HCT116 (cell line): Measurements from ENCODE around the gene FAM20C. TPM values are rescaled to one million over a fixed set of nuclear protein-coding genes. Genes with fewer than 3 reads are reported as not detected.

Experiments used
- ATAC-seq: fragments of 200-7000 bp; cut with Tn5 transposase; 2 replicates; pipeline ENCODE4 v1.9.1; 2020; ENCODE audit warnings: mild to moderate bottlenecking, moderate library complexity
- BruUV-seq: library from RNA; stranded (reverse); fragments of 400-500 nt; replicated peaks from 2 replicates; lab custom pipeline; 2021; lab: Mats Ljungman, UMichigan
- CTCF ChIA-PET: fragments of 300-600 bp; sonication (Branson Sonifier 250); formaldehyde crosslinking; loops from one replicate; lab custom pipeline; 2021; ENCODE audit warnings: antibody characterized with exemption; lab: Charles Lee
- POLR2A ChIA-PET: fragments of 300-600, 350-600 bp; sonication (Branson Sonifier 250); formaldehyde crosslinking; loops from one replicate; lab custom pipeline; 2021; ENCODE audit warnings: antibody characterized with exemption; lab: Charles Lee
- RAD21 ChIA-PET, 2 experiments: fragments of 300-600 bp; sonication (Branson Sonifier 250); formaldehyde crosslinking; loops; one replicate each; lab custom pipeline; 2023; ENCODE audit warnings: low total read pairs in 2 of 2; ENCODE audit not compliant: uncharacterized antibody in 2 of 2, unreplicated experiment in 2 of 2, low non-redundant PET in 1 of 2; lab: Charles Lee
- DNase-seq: peaks from one replicate; pipeline ENCODE4 v3.0.0-alpha.2; 2010; ENCODE audit warnings: low read depth, low spot score
- H2AFZ ChIP-seq: fragments of 200-600 bp; shearing (Covaris generic), sonication (generic); 2 replicates; pipeline ENCODE4 v1.6.1; 2017; ENCODE audit warnings: low read depth, mixed run types, mixed read lengths, antibody characterized with exemption, low read length; ENCODE audit not compliant: poor library complexity, severe bottlenecking
- H3K27ac ChIP-seq: 2 replicates; pipeline ENCODE4 v1.5.1; 2012; ENCODE audit warnings: low read depth, low read length
- H3K27me3 ChIP-seq: fragments of 200-600 bp; sonication (generic); 2 replicates; pipeline ENCODE4 v1.6.1; 2016; ENCODE audit warnings: mixed run types, low read length, mixed read lengths; ENCODE audit not compliant: insufficient read depth
- H3K36me3 ChIP-seq, 2 experiments: fragments of 200-500 bp in 1 of 2; fragments of 200-600 bp in 1 of 2; sonication (Bioruptor generic) in 1 of 2; sonication (generic) in 1 of 2; 2 replicates each; pipeline versions ENCODE4 v1.5.1 to v1.6.1; 2014 to 2016; ENCODE audit warnings: low read length in 2 of 2, inconsistent platforms in 1 of 2, mixed read lengths in 1 of 2, mixed run types in 1 of 2; ENCODE audit not compliant: insufficient read depth in 2 of 2, control insufficient read depth in 1 of 2
- H3K4me1 ChIP-seq, 2 experiments: fragments of 200-600 bp in 1 of 2; sonication (generic) in 1 of 2; 2 replicates each; pipeline versions ENCODE4 v1.5.1 to v1.6.1; 2012 to 2017; ENCODE audit warnings: low read length in 2 of 2, inconsistent platforms in 1 of 2, mild to moderate bottlenecking in 1 of 2, mixed read lengths in 1 of 2, mixed run types in 1 of 2, moderate library complexity in 1 of 2; ENCODE audit not compliant: insufficient read depth in 2 of 2, control insufficient read depth in 1 of 2
- H3K4me2 ChIP-seq: fragments of 200-600 bp; sonication (generic); 2 replicates; pipeline ENCODE4 v1.6.1; 2017; ENCODE audit warnings: mixed run types, low read length, mixed read lengths
- H3K4me3 ChIP-seq, 2 experiments: fragments of 200-600 bp in 1 of 2; sonication (generic) in 1 of 2; replicated peaks in 1 of 2; 2 replicates each; pipeline ENCODE4 v1.5.1; 2011 to 2016; ENCODE audit warnings: low read length in 2 of 2, control low read depth in 1 of 2, low read depth in 1 of 2, mild to moderate bottlenecking in 1 of 2, mixed read lengths in 1 of 2, mixed run types in 1 of 2
- H3K79me2 ChIP-seq: fragments of 200-600 bp; sonication (generic); 2 replicates; pipeline ENCODE4 v1.6.1; 2017; ENCODE audit warnings: mild to moderate bottlenecking, mixed run types, low read length, moderate library complexity, mixed read lengths; ENCODE audit not compliant: insufficient read depth
- H3K9ac ChIP-seq: fragments of 200-600 bp; sonication (generic); 2 replicates; pipeline ENCODE4 v1.6.1; 2016; ENCODE audit warnings: low read length, mixed read lengths
- H3K9me2 ChIP-seq: fragments of 200-600 bp; sonication (generic), shearing (Covaris generic); 2 replicates; pipeline ENCODE4 v1.6.1; 2017; ENCODE audit warnings: mixed run types, mild to moderate bottlenecking, moderate library complexity; ENCODE audit not compliant: insufficient read depth
- H3K9me3 ChIP-seq, 2 experiments: fragments of 200-500 bp in 1 of 2; fragments of 200-600 bp in 1 of 2; sonication (Bioruptor generic) in 1 of 2; sonication (generic) in 1 of 2; 2 replicates each; pipeline ENCODE4 v1.6.1; 2014 to 2017; ENCODE audit warnings: low read length in 2 of 2, mixed read lengths in 2 of 2, inconsistent platforms in 1 of 2, low read depth in 1 of 2, mild to moderate bottlenecking in 1 of 2, mixed run types in 1 of 2, moderate library complexity in 1 of 2; ENCODE audit not compliant: control insufficient read depth in 1 of 2, insufficient read depth in 1 of 2
- H4K20me1 ChIP-seq: fragments of 200-600 bp; sonication (generic), shearing (Covaris generic); 2 replicates; pipeline ENCODE4 v1.6.1; 2017; ENCODE audit warnings: mixed run types, mild to moderate bottlenecking, moderate library complexity; ENCODE audit not compliant: insufficient read depth
- CBX3 ChIP-seq: IDR thresholded peaks from 2 replicates; pipeline ENCODE4 v1.6.1; 2012; ENCODE audit warnings: low read depth
- EZH2 ChIP-seq: fragments of 200-600 bp; sonication (generic); IDR thresholded peaks from 2 replicates; pipeline ENCODE4 v1.6.1; 2017; ENCODE audit warnings: antibody characterized with exemption, mixed run types
- EZH2phosphoT487 ChIP-seq: fragments of 200-600 bp; IDR thresholded peaks from 2 replicates; pipeline ENCODE4 v1.6.1; 2018; ENCODE audit warnings: antibody characterized with exemption, borderline replicate concordance
- FOSL1 ChIP-seq: IDR thresholded peaks from 2 replicates; pipeline ENCODE4 v1.6.1; 2012; ENCODE audit warnings: low read depth
- RAD21 ChIP-seq: IDR thresholded peaks from 2 replicates; pipeline ENCODE4 v1.6.1; 2012; ENCODE audit warnings: low read depth, mild to moderate bottlenecking
- TCF7L2 ChIP-seq: IDR thresholded peaks from 2 replicates; pipeline ENCODE4 v1.7.0; 2011; ENCODE audit warnings: borderline replicate concordance, inconsistent platforms; ENCODE audit not compliant: insufficient read depth, insufficient read length; ENCODE audit errors: extremely low read depth
- intact Hi-C: fragments of 100-400 bp; cut with micrococcal nuclease; formaldehyde crosslinking; loops from 2 replicates; pipeline ENCODE4 v1.10.0; 2022
- total RNA-seq: library from RNA; stranded (reverse); gene quantifications from one replicate; pipeline ENCODE4 v1.2.1, GENCODE V29; 2021; ENCODE audit not compliant: unreplicated experiment
- TF ChIP-seq, protein P1 (sequence below): IDR thresholded peaks from 2 replicates; pipeline ENCODE4 v1.6.1; 2012
- TF ChIP-seq, protein P2 (sequence below): IDR thresholded peaks from 2 replicates; pipeline ENCODE4 v1.6.1; 2012; ENCODE audit warnings: low read depth

The FAM20C gene
- total RNA-seq, 1 experiment from 2014 or later, result 27.1 TPM

- Histone ChIP-seq H2AFZ (no peak overlapping the region), H3K9me2 (no peaks in the 10 kb centered on the region), H3K4me3 (no peak overlapping the region), H3K4me2 (no peak overlapping the region), H4K20me1 (no peaks in the 10 kb centered on the region), H3K27me3 (no peaks in the 10 kb centered on the region), H3K27ac (no peak overlapping the region), H3K9me3 (peaks cover 5% of the 10 kb centered on the region in 2 experiments; a peak in 2 of 4 replicates), H3K36me3 (peaks cover 4% of the 10 kb centered on the region in 2 experiments; a peak in 2 of 4 replicates), H3K9ac (no peak overlapping the region), H3K4me1 (peaks cover 3% of the 10 kb centered on the region in 2 experiments; a peak in 3 of 4 replicates), H3K79me2 (no peaks in the 10 kb centered on the region; the same call in 1 of the 2 replicates)
- RAD21 ChIA-PET, result no interaction called here
- POLR2A ChIA-PET, result no interaction called here
- DNase-seq, result no peak
- TF ChIP-seq EZH2 (no peak), TCF7L2 (no peak), CBX3 (no peak), EZH2phosphoT487 (no peak), FOSL1 (no peak), RAD21 (no peak)
- TF ChIP-seq, protein P1, sequence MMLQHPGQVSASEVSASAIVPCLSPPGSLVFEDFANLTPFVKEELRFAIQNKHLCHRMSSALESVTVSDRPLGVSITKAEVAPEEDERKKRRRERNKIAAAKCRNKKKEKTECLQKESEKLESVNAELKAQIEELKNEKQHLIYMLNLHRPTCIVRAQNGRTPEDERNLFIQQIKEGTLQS, result no peak
- TF ChIP-seq, protein P2, sequence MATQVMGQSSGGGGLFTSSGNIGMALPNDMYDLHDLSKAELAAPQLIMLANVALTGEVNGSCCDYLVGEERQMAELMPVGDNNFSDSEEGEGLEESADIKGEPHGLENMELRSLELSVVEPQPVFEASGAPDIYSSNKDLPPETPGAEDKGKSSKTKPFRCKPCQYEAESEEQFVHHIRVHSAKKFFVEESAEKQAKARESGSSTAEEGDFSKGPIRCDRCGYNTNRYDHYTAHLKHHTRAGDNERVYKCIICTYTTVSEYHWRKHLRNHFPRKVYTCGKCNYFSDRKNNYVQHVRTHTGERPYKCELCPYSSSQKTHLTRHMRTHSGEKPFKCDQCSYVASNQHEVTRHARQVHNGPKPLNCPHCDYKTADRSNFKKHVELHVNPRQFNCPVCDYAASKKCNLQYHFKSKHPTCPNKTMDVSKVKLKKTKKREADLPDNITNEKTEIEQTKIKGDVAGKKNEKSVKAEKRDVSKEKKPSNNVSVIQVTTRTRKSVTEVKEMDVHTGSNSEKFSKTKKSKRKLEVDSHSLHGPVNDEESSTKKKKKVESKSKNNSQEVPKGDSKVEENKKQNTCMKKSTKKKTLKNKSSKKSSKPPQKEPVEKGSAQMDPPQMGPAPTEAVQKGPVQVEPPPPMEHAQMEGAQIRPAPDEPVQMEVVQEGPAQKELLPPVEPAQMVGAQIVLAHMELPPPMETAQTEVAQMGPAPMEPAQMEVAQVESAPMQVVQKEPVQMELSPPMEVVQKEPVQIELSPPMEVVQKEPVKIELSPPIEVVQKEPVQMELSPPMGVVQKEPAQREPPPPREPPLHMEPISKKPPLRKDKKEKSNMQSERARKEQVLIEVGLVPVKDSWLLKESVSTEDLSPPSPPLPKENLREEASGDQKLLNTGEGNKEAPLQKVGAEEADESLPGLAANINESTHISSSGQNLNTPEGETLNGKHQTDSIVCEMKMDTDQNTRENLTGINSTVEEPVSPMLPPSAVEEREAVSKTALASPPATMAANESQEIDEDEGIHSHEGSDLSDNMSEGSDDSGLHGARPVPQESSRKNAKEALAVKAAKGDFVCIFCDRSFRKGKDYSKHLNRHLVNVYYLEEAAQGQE, result no peak
- no peak for ATAC-seq
- intact Hi-C loops, result no loop called here
- CTCF ChIA-PET, result no interaction called here
- no TSS peak for BruUV-seq
These were observed 17.0 kb downstream of the FAM20C start for GRCh38 chr7:209416-209815.
